Head of caudate nucleus (tissue), 42 donors: ENCODE data around the gene RASA1.
"Not testable (repeated sequence)": the region's sequence is repeated elsewhere in the genome, so short reads cannot be mapped to it uniquely, and the experiment has no call there.

Experiments used
- DNase-seq, 42 donors: peaks; one replicate each; pipeline versions ENCODE4 v3.0.0 to v3.0.0-alpha.2; 2020 to 2021; ENCODE audit warnings: mixed read lengths in 7 of 42
- intact Hi-C: fragments of 100-400 bp; cut with DNase I; formaldehyde crosslinking; loops from one replicate; pipeline ENCODE4 v1.15.0; 2022

RASA1 gene

GRCh38 chr5:87276655-87277054 lies 9.0 kb downstream of the RASA1 start:
- intact Hi-C loops, result no loop called here
- DNase-seq, result no peak

GRCh38 chr5:87277279-87277835 lies 9.7 kb downstream of the RASA1 start:
- intact Hi-C loops, result no loop called here
- DNase-seq, result no peak

DNA sequence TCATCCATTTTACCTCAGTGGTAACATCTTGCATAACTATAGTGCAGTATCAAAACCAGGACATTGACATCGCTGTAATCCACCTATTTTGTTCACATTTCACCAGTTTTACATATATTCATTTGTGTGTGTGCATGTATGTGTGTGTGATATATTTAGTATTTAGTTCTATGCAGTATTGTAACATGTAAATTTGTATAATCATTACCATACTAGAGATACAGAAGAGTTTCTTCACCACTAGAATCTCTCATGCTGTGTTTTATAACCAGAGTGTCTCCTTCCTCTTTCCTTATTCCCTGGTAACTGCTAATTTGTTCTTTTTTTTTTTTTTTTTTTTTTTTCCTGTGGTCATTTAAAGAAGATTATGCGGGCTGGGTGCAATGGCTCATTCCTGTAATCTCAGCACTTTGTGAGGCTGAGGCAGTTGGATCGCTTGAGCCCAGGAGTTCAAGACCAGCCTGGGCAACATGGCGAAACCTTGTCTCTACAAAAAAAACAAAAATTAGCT lies 11.0 kb downstream of the RASA1 start:
- no peak for DNase-seq
- intact Hi-C loops, result no loop called here

DNA sequence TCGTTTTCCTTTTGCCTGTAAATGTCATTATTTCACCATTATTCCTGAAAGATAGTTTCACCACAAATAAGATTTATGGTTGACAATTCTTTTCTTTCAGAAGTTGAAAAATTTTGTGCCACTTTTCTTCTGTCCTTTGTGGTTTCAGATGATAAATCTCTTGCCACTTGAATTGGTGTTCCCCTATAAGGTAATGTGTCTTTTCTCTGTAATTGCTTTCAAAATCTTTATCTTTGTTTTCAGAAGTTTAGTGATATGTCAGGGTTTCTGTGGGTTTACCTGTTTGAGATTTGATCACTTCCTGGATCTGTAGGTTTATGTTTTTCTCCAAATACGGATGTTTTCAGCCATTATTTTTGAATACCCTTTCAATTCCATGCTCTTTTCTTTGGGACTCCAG lies 14.6 kb downstream of the RASA1 start:
- intact Hi-C loops, result no loop called here
- DNase-seq, result no peak

DNA sequence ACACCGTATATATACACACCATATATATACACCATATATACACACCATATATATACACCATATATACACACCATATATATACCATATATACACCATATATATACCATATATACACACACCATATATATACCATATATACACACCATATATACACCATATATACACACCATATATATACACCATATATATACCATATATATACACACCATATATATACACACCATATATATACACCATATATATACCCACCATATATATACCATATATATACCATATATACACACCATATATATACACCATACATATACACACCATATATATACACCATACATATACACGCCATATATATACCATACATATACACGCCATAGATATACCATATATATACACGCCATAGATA lies 19.6 kb downstream of the RASA1 start:
- intact Hi-C loops, DNase-seq: not testable (repeated sequence)

DNA sequence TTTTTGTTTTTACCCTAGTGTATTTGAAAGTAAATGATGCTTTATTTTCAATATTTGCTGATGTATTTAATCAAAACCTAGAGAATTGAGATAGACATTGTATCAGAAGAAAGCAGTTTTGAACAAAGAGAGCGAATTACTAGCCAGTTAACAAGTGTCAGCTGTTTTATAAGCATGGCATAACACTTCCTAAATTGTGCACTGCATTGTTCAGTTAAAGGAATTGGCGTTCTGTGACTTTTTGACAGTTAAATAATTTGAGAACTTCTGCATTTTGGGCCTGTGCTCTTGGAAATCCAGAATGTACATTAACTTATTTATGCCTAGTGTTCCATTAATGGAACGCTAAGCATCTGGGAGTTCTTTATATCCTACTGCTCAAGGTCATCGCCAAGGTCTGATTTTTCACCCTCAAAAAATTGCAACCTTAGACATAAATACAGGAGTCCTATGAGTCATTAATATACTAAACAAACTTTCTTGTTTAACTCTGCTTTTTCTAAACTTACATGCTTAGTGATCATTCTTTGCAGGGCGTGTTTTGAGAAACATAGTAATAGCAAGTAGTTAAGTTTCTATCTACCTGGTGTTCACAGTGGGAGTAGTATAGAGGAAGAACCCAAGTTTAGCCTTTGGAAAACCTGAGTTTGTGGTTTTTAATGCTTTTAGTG lies 31.1 kb downstream of the RASA1 start:
- intact Hi-C loops, result no loop called here
- DNase-seq, result no peak

- intact Hi-C loops, result no loop called here
- DNase-seq, result no peak
These were observed 32.5 kb downstream of the RASA1 start for GRCh38 chr5:87300176-87300575.

DNA sequence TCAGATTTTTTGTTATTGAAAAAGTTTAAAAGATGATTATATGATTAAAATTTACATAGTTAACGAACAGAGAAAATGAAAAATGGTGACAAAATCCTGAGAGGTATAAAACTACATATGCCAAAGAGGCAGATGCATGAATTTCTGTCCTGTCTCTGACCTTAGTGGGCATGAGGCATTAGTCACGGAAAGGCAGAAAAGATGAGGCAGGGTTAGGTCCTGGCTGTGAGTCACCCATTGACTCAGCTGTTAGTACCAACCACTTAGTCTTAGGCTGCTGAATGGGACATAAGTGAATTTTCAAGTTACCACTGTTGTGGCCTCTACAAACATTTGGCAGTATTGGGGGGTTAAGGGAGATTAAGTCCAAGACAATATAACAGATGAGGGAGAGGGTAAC lies 33.1 kb downstream of the RASA1 start:
- intact Hi-C loops, result no loop called here
- peak in 1 of 42 donors; percentile 27 for DNase-seq

GRCh38 chr5:87302061-87302460 lies 34.4 kb downstream of the RASA1 start:
- no peak for DNase-seq
- intact Hi-C loops, result no loop called here

DNA sequence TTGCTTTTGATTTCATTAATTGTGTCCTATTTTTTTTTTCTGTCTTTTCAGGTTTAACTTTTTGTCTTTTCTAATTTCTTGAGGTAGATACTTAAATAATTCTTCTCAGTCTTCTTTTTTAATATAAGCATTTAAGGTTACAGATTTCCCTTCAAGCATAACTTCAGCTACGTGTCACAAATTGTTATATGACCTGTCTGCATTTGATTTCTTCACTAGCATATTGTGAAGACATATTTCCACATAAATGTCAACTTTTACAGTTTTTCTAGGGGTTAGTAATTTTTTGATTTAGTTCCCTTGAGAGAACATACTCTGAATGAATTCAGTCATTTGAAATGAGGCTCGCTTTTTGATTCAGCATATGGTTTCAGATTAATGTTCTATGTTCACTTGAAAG lies 35.6 kb downstream of the RASA1 start:
- DNase-seq, result no peak
- intact Hi-C loops, result no loop called here

- DNase-seq, intact Hi-C loops: not testable (repeated sequence)
These were observed 38.4 kb downstream of the RASA1 start for GRCh38 chr5:87306090-87306489.

GRCh38 chr5:87307796-87308423 lies 40.2 kb downstream of the RASA1 start:
- intact Hi-C loops, result no loop called here
- DNase-seq, result no peak

DNA sequence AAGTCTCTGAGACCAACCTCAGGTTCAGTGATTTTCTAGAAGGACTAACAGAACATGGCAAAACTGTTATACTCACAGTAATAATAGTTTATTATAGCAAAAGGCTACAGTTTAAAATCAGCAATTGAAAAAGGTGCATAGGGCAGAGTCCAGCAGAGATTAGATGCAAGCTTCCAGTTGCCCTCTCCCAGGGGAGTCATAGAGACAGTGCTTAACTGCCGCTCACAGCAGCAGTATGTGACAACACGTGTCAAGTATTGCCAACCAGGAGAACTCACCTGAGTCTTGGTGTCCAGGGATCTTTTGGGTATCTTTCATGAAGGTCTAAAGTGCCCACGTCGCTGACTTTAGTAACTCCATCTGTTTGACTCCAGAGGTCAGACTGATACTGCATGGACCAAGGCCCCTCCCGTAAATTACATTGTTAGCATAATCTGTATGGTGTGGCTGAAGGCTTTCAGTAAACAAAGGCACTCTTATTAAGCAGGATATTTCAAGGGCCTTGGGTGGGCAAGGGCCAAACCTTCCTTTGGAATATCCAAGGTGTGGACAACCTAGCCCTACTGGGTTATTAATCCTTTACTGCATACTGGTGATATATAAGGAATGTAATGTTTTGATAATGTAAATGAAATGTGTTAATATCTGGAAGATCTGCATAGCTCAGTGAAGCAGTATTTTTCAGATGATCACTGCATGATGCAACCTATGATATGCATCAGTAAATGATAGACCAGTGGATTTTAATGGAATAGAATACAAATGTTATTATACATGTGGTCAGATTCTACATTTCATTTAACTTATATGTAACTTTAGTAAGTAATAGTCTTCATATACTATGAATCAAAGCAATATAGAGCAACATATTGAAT lies 44.0 kb downstream of the RASA1 start:
- no peak for DNase-seq
- intact Hi-C loops, result no loop called here

GRCh38 chr5:87313216-87313615 lies 45.5 kb downstream of the RASA1 start:
- intact Hi-C loops, result no loop called here

GRCh38 chr5:87319469-87319868 lies 51.8 kb downstream of the RASA1 start:
- DNase-seq, result no peak
- intact Hi-C loops, result no loop called here

More at GRCh38 chr5:87313216-87313615, 45.5 kb downstream of the RASA1 start:
- no peak for DNase-seq

GRCh38 chr5:87321605-87322004 lies 53.9 kb downstream of the RASA1 start:
- intact Hi-C loops, result no loop called here
- DNase-seq, result no peak

GRCh38 chr5:87322381-87322780 lies 54.7 kb downstream of the RASA1 start:
- intact Hi-C loops, result no loop called here

DNA sequence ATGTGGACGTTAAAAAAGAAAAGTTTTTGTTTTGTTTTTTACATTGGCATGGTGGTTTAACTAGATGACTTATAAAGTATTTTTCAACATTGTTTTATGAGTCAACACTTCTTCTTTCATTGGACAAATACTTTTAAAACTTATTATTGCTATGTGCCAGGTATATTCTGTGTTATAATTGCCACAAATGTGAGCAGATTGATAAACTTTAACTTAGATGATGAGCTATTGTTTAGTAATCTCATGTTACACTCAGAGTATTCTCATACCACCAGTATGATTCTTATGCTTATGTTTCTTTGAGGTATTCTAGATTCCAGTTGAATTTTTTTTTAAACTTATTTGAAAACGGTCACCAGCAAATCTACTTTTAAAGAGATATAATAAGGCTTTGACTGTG lies 60.3 kb downstream of the RASA1 start:
- DNase-seq, result no peak
- intact Hi-C loops, result no loop called here

More at GRCh38 chr5:87322381-87322780, 54.7 kb downstream of the RASA1 start:
- DNase-seq, result no peak

DNA sequence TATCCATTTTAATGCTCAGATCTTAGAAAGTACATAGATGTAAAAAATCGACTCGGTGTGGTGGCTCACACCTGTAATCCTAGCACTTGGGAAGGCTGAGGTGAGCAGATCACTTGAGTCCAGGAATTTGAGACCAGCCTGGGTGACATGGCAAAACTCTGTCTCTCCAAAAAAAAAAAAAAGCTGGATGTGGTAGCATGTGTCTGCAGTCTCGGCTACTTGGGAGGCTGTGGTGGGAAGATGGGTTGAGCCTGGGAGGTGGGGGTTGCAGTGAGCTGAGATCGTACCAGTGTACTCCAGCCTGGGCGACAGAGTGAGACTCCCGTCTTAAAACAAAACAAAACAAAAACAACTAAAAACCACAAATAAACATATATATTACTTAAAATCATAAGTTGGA lies 61.4 kb downstream of the RASA1 start:
- intact Hi-C loops, result no loop called here
- no peak for DNase-seq

GRCh38 chr5:87339986-87340385 lies 72.3 kb downstream of the RASA1 start:
- DNase-seq, result no peak
- intact Hi-C loops, result no loop called here
